Measurements from ENCODE around the gene WDR5B.

WDR5B gene

DNA sequence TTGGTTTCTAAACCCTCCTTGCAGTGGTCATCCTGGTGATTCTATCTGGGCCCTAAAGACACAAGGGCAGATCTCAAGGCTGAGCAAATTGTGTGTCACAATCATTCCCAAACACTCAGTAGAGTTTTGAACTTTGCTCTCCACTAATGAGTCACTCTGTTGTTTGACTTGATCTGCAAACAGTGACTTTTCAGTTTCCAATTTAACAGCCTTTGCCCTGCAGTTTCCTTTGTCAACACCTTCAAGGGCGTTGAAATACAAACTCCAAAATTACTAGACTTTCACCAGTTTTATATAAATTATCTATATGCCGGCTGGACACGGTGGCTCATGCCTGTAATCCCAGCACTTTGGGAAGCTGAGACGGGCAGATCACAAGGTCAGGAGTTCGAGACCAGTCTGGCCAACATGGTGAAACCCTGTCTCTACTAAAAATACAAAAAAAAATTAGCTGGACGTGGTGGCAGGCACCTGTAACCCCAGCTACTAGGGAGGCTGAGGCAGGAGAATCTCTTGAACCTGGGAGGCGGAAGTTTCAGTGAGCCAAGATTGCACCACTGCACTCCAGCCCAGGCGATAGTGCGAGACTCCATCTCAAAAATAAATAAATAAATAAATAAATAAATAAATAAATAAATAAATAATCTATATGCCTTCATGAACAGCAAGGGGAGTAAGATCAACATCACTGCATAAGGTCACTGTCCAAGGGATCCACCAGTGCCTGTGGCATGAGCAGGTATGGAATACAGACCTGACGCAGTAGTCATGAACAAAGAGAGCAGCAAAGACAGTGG, 50.1 kb downstream of the WDR5B start:
- DNase-seq (ENCODE audit: low spot score): peak; percentile 28

DNA sequence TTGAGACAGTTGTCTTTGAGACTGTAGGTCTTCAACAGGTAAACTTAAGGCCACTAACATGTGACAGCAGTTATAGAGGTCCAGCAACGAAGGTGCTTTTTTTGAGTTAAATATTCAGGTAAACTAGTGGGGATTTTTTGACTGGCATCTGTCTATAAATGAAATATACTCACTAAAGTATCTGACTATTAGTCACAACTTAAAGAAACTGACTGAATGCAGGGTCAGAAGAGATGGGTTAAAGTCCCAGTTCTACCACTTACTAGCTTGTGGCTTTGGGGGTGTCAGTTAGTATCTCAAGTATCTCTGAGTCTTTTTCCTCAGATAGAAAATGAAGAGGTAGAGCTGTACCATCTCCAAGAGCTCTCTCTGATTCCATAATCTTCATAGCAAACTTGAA, 50.8 kb downstream of the WDR5B start:
- DNase-seq (ENCODE audit: low spot score): no peak

DNA sequence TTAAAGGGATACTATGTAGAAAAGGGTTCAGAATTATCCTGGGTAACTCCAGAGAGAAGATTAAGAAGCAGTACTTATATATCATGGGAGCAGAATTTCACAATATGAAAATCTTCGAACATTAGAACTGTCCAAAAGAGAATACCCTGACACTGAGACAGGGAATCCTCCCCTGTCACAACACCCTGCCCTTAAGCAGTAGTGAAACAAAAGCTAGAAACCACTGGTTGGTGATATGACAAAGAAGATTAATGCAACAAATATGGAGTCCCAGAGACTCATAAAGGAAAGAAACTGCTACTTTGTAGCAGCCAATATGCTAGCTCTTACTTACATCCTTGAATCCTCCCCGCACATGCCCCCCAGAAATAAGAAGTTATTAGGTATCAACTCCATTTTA, 51.4 kb downstream of the WDR5B start:
- DNase-seq (ENCODE audit: low spot score): no peak

All from AG08395 (cell line).